Ramos (cell line): Measurements from ENCODE around the gene CEP112.
"Not testable (repeated sequence)": the region's sequence is repeated elsewhere in the genome, so short reads cannot be mapped to it uniquely, and the experiment has no call there.

Experiments used
- in situ Hi-C: fragments of 300-500 bp; cut with MboI; formaldehyde crosslinking; loops from one replicate; pipeline ENCODE4 v1.14.3; 2022; ENCODE audit warnings: low sequenced_read_pairs; ENCODE audit not compliant: unreplicated experiment

CEP112 gene

GRCh38 chr17:66089764-66090163 is 102.2 kb downstream of the CEP112 start:
- in situ Hi-C loops: no loop called here

- in situ Hi-C loops: no loop called here
Measured at GRCh38 chr17:66088173-66088572, 103.8 kb downstream of the CEP112 start.

- in situ Hi-C loops: no loop called here
Measured at GRCh38 chr17:66087073-66087472, 104.9 kb downstream of the CEP112 start.

DNA sequence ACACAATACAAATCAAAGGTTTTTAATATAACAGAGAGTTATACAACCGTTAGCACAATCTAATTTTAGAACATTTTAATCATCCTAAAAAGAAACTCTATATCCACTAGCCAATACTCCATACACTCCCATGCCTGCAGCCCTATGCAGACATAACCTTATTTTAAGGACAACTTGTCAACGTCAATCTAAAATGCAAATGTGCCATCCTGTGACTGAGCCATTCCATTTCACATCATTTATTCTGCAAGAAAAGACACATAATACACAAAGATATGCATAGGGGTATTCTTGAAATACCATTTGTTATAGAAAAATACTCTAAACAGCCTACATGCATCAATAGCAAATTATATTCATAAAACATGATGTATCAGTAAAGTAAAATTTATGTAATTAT is 106.7 kb downstream of the CEP112 start:
- in situ Hi-C loops: no loop called here

- in situ Hi-C loops: not testable (repeated sequence)
Measured at GRCh38 chr17:66080670-66081069, 111.3 kb downstream of the CEP112 start.

- in situ Hi-C loops: no loop called here
Measured at GRCh38 chr17:66076546-66077190, 115.3 kb downstream of the CEP112 start.

DNA sequence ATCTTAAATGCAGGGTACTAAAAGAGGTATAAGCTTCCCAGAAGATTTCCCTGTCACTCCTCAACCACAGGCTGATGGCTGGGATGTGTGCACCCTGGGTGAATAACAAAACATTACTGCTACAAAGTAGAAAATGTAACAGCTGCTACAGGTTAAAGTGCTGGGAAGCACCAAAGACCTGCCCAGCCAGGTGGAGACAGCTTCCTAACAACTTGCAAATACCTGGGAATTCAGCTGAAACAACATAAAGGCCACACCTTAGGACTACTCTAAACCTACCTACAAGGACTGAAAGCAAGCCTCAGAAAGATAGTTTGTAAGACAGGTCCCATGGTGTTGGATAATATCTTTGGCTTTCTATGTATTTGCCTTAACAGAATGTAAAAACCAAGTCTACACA is 118.5 kb downstream of the CEP112 start:
- in situ Hi-C loops: no loop called here

GRCh38 chr17:66063686-66064085 is 128.2 kb downstream of the CEP112 start:
- in situ Hi-C loops: no loop called here

DNA sequence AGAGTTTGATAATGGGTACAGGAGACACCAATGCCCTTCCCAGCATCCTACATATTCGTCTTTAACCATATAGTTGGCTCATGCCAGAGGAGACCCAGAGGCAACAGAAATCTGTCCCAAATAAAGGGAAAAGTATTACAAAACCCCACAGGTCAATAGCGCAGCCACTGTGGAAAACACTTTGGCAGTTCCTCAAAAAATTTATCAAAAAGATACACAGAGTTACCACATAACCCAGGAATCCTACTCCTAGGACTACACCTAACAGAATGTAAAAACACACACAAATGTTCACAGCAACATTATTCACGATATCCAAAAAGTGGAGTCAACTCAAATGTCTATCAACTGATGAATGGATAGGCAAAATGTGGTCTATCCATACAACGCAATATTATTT is 135.8 kb downstream of the CEP112 start:
- in situ Hi-C loops: no loop called here

GRCh38 chr17:66054242-66054641 is 137.7 kb downstream of the CEP112 start:
- in situ Hi-C loops: no loop called here

DNA sequence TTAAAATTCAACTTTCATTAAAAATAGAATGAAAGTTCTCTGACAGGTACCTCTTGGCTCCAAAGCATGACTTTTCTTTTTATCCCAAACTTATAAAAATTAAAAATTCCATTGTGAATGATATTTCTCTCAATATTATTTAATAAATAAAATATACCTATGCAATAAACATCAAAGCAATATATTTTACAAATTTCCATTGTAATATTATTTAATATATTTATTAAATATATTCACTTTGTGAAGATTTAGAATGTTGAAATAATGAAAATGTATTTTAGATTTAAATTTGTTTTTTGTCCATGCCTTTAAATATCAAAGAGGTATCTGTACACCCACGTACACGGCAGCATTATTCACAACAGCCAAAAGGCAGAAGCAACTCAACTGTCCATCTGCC is 147.8 kb downstream of the CEP112 start:
- in situ Hi-C loops: no loop called here

- in situ Hi-C loops: no loop called here
Measured at GRCh38 chr17:66043419-66043818, 148.5 kb downstream of the CEP112 start.

- in situ Hi-C loops: no loop called here
Measured at GRCh38 chr17:66040402-66040801, 151.5 kb downstream of the CEP112 start.

DNA sequence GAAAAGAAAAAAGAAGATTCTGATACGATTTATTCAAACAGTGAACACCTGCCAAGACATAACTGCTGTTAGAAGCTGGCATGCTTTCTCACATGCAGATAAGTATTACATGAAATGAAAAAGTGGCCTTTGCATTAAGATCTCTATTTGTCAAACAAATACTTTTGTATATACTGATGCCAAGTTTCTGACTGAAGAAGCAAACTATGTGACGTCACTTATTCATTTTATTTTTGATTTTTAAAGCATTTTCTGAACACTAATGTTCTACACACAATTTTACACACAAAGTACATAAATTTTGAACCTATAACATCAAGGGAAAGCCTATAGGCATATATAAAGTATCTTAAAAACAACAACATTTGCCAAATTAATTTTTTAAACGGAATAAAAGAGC is 153.8 kb downstream of the CEP112 start:
- in situ Hi-C loops: no loop called here

GRCh38 chr17:66037221-66037620 is 154.7 kb downstream of the CEP112 start:
- in situ Hi-C loops: no loop called here

DNA sequence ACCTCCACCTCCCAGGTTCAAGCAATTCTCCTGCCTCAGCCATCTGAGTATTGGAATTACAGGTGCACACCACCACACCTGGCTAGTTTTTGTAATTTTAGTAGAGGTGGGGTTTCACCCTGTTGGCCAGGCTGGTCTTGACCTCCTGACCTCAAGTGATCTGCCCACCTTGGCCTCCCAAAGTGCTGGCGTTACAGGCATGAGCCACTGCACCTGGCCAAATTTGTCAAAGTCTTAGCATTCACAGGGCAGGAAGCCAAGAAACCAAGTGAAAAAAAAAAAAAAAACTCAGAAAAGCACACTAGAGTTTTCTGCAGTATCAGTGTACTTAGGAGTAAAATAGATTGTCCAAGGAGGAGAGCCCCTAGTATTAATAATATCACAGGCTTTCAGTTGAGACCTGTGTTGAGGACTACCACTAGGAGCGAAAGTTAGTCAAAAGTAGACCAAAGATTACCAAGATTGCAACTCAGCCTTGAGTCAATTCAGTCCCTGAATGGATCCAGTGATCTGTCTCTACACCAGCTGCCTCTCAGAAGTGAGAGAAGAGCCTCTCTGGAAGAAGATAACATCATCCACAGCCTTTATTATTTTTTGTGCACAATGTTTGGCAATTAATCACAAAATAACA is 159.7 kb downstream of the CEP112 start:
- in situ Hi-C loops: no loop called here

DNA sequence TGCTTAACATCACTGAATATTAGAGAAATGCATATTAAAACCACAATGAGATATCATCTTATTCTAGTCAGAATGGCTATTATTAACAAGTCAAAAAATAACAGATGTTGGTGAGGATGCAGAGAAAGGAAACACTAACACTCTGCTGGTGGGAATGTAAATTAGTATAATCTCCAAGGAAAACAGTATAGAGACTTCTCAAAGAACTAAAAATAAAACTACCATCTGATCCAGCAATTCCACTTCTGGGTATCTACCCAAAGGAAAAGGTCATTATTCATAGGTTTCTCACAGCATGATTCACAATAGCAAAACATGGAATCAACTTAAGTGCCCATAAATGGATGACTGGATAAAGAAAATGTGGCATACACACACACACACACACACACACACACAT is 166.4 kb downstream of the CEP112 start:
- in situ Hi-C loops: no loop called here

DNA sequence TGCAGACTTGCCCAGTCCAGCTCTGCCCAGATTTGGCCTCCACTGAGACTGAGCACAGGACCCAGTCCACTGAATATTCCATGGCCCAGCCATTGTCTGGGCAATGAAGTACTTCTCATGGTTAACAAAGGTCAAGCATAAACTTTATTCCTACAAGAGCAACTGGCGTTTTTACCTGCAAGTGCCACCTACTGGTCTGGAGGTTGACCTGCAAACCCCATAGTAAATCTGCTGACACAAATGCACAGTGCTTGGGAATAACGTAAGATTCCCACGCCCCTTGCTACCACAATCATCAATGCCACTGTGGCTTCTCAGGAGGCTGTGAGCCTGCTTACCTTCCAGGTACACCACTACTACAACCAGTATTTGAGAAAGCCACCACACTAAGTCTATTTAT is 170.2 kb downstream of the CEP112 start:
- in situ Hi-C loops: no loop called here

GRCh38 chr17:66018786-66019185 is 173.1 kb downstream of the CEP112 start:
- in situ Hi-C loops: no loop called here

DNA sequence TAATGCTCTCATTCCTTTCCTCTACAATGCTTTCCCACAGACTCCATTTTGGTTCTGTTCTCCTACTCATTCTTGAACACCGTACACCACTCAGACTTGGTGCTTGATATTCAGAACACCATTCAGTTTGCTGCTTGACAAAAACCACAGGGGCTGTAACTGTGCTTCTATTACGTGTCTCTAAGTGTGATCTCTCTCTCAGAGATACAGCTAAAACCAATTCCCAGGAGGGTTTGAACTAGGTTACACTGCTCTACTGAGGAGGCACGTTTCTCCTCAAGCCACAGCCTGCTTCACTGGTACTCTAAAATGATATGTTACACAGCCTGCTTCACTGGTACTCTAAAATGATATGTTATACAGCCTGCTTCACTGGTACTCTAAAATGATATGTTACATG is 175.7 kb downstream of the CEP112 start:
- in situ Hi-C loops: no loop called here

GRCh38 chr17:66008680-66009079 is 183.3 kb downstream of the CEP112 start:
- in situ Hi-C loops: no loop called here

GRCh38 chr17:66006654-66007053 is 185.3 kb downstream of the CEP112 start:
- in situ Hi-C loops: no loop called here
